ENCODE results near the gene HIP1. TPM values are rescaled to one million over a fixed set of nuclear protein-coding genes. Genes with fewer than 3 reads are reported as not detected.

Gene HIP1
- polyA plus RNA-seq, 2 of the 4 experiments (the other 2 are of a cell fraction), result 17.3 to 33.4 TPM

- ChIA-PET CTCF (no interaction called here), POLR2A (no interaction called here)
- TF ChIP-seq TFCP2L1 (CRISPR knock-in tag; IDR thresholded peaks at IDR 0.05) (no peak), ZC3H11A (IDR thresholded peaks at IDR 0.05) (no peak), ESRRA (IDR thresholded peaks at IDR 0.05; ENCODE audit: borderline replicate concordance, low read length) (no peak), HOXB13 (CRISPR knock-in tag; IDR thresholded peaks at IDR 0.05; ENCODE audit: low read depth) (no peak), FOSB (CRISPR knock-in tag; IDR thresholded peaks at IDR 0.05) (no peak), ATOH8 (CRISPR knock-in tag; IDR thresholded peaks at IDR 0.05; ENCODE audit: low read depth) (no peak), MYC (IDR thresholded peaks at IDR 0.05; ENCODE audit: borderline replicate concordance, low read length) (no peak), HEYL (CRISPR knock-in tag; IDR thresholded peaks at IDR 0.05) (no peak), CBX8 (IDR thresholded peaks at IDR 0.05) (no peak), BHLHE40 (IDR thresholded peaks at IDR 0.05; ENCODE audit: low read depth, low read length) (no peak)
- H3K4me3 ChIP-seq, result no peak overlapping the region
- WGBS (ENCODE audit: missing lambda C conversion rate), result 87% methylated on average over 7 of the region's 7 CpGs
- no peak for FAIRE-seq
- no peaks in the 10 kb centered on the region for H3K9me3 ChIP-seq
- no peak overlapping the region for H3K4me2 ChIP-seq
- H3K27ac ChIP-seq, result no peak overlapping the region; a peak in 1 of 6 replicates
- peaks cover 35% of the 10 kb centered on the region for H3K4me1 ChIP-seq
- no peak for ATAC-seq
- no peak for DNase-seq (ENCODE audit: low read depth in 1 of 2, low spot score in 1 of 2)
These were observed 85.1 kb downstream of the HIP1 start for GRCh38 chr7:75653651-75654050.

DNA sequence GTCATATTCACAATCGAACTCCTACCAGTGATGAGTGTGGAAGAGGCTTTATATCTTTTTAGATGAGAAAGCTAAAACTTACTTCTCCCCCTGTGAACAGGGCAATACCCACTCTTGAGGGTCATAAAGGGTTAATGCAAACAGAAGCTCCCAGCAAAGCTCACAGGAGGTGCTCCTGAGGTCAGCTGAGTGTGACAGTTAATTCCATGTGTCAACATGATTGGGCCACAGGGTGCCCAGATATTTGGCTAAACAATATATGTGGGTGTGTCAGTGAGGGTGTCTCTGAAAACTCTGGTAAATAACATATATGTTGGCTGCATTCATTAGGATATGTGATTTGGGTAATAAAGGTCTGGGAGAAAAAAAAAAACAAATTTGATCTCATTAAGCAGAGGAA is 86.0 kb downstream of the HIP1 start:
- ChIA-PET CTCF (no interaction called here), POLR2A (no interaction called here)
- DNase-seq (ENCODE audit: low read depth in 1 of 2, low spot score in 1 of 2), result no peak
- ATAC-seq, result no peak
- WGBS (ENCODE audit: missing lambda C conversion rate), result 33% methylated on average over 1 of the region's 1 CpG
- H3K4me1 ChIP-seq, result peaks cover 32% of the 10 kb centered on the region
- TF ChIP-seq POLR2A (IDR thresholded peaks at IDR 0.05; ENCODE audit: low read length) (no peak), HOXB5 (CRISPR knock-in tag; IDR thresholded peaks at IDR 0.05) (no peak), ZSCAN20 (CRISPR knock-in tag; IDR thresholded peaks at IDR 0.05) (no peak), KDM1A (IDR thresholded peaks at IDR 0.05; ENCODE audit: low read depth) (no peak), BHLHE40 (IDR thresholded peaks at IDR 0.05; ENCODE audit: low read depth, low read length) (no peak), RAD21 (conservative IDR thresholded peaks at IDR 0.05 in 1 of 2, IDR thresholded peaks at IDR 0.05 in 1 of 2) (no peak), NPAS2 (CRISPR knock-in tag; IDR thresholded peaks at IDR 0.05; ENCODE audit: borderline replicate concordance) (no peak), REST (IDR thresholded peaks at IDR 0.05) (no peak), ZFP36 (IDR thresholded peaks at IDR 0.05; ENCODE audit: borderline replicate concordance, partially characterized antibody) (no peak), KDM5A (IDR thresholded peaks at IDR 0.05) (no peak)
- H3K9me3 ChIP-seq, result no peaks in the 10 kb centered on the region
- FAIRE-seq, result no peak
- H3K4me2 ChIP-seq, result no peak overlapping the region
- H3K4me3 ChIP-seq, result no peak overlapping the region
- H3K27ac ChIP-seq, result no peak overlapping the region

DNA sequence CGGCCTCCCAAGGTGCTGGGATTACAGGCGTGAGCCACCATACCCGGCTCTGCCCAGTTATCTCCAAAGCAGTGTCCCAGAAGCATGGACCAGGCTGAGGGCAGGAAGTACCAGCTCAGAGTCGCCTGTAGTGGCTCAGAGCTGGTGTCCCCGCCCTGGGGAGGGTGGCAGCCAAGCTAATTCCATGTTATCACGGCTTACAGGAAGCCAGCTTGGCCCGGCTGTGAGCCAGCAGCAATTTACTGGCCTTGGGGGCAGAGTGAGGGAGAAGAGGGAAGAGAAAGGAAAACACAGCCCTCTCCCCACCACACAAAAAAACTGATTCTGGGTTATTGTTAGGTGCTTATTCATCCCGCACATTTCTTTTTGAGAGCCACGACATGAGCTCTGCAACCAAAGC is 88.1 kb downstream of the HIP1 start:
- Histone ChIP-seq H3K9me3 (no peaks in the 10 kb centered on the region), H3K27ac (peak overlapping the region; percentile 31 to 80), H3K4me1 (peaks cover 32% of the 10 kb centered on the region), H3K4me3 (no peak overlapping the region), H3K4me2 (peak overlapping the region; percentile 42; the same call in 1 of the 3 replicates)
- DNase-seq (ENCODE audit: low read depth in 1 of 2, low spot score in 1 of 2), result no peak
- TF ChIP-seq ZFP36 (IDR thresholded peaks at IDR 0.05; ENCODE audit: borderline replicate concordance, partially characterized antibody) (no peak), MAFK (IDR thresholded peaks at IDR 0.05; ENCODE audit: partially characterized antibody) (no peak), KDM1A (IDR thresholded peaks at IDR 0.05; ENCODE audit: low read depth) (no peak), EHF (CRISPR knock-in tag; IDR thresholded peaks at IDR 0.05) (no peak), FOXS1 (CRISPR knock-in tag; IDR thresholded peaks at IDR 0.05) (no peak), MAZ (IDR thresholded peaks at IDR 0.05; ENCODE audit: borderline replicate concordance, low read depth, low read length) (no peak), NPAS2 (CRISPR knock-in tag; IDR thresholded peaks at IDR 0.05; ENCODE audit: borderline replicate concordance) (no peak), TFCP2L1 (CRISPR knock-in tag; IDR thresholded peaks at IDR 0.05) (no peak), RARB (CRISPR knock-in tag; IDR thresholded peaks at IDR 0.05) (no peak), ZSCAN20 (CRISPR knock-in tag; IDR thresholded peaks at IDR 0.05) (no peak), SMC3 (IDR thresholded peaks at IDR 0.05) (no peak), RNF2 (IDR thresholded peaks at IDR 0.05; ENCODE audit: borderline replicate concordance, low read depth) (no peak)
- TF ChIP-seq, protein P1, sequence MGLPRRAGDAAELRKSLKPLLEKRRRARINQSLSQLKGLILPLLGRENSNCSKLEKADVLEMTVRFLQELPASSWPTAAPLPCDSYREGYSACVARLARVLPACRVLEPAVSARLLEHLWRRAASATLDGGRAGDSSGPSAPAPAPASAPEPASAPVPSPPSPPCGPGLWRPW (IDR thresholded peaks at IDR 0.05), result no peak
- no peak for FAIRE-seq
- WGBS (ENCODE audit: missing lambda C conversion rate), result 80% methylated on average over 8 of the region's 9 CpGs
- ATAC-seq, result no peak
- POLR2A ChIA-PET, result interaction anchor here (1.4 kb wide), 1 partner anchor 12 kb away, joined by 3 read pairs; no protein-coding TSS in a partner anchor
- CTCF ChIA-PET, result interaction anchor here (1.3 to 4.4 kb wide), 2 partner anchors 9 to 112 kb away, joined by 4 to 24 read pairs; no protein-coding TSS in a partner anchor
